Caki2 (cell line): ENCODE data around the gene CACNA1G. TPM values are rescaled to one million over a fixed set of nuclear protein-coding genes. Genes with fewer than 3 reads are reported as not detected.
A peak's percentile ranks its signal among the peaks of the same experiment; 100 is the strongest.

ENCODE experiments used
- DNase-seq: peaks from one replicate; pipeline ENCODE4 v3.0.0-alpha.2; 2015; ENCODE audit warnings: low read depth
- in situ Hi-C: cut with HindIII; loops from 2 replicates; pipeline ENCODE4 v1.10.0; 2016; ENCODE audit warnings: low sequenced_read_pairs, low pct_unique_long_range_greater_than_20kb, mixed read lengths
- total RNA-seq: library from RNA; depleted of rRNA; stranded (reverse); fragments of >200 nt; shearing (Covaris generic); gene quantifications from 2 replicates; pipeline ENCODE4 v1.2.3, GENCODE V29; 2014; ENCODE audit warnings: low replicate concordance

The CACNA1G gene
- total RNA-seq, 1 experiment from 2014 or later: 3.3 TPM

DNA sequence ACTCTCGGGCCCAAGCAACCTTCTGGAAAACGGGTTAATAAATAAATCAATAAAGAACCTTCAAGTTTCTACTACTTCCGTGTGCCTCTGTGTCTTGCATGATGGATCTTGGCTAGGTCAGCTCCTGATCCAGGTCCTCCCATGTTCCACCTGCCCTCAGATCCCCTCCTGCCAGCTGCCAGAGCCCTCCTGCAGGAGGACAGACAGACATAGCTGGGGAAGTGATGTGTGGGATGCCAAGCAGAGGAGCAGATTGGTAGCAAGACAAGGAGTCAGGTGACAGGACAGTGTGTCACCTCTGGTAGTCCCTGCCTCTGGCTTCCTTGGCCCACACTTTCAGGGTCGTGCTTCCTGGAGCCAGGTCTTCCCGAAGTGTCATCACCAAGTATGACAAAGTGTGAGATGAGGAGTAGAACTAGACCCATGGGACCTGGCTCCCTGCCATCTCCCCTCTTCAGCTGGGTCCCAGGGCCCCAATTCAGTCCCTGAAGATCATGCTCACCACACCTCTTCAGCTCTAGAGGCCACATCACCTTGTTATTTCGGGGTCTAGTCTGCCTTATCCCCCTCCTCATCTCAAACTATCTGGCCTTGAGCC is 29.0 kb upstream of the CACNA1G start:
- in situ Hi-C loops: no loop called here

GRCh38 chr17:50532452-50533024 is 28.0 kb upstream of the CACNA1G start, which contains the start of gene EPN3:
Gene EPN3, plus strand, starts transcription at chr17:50532735. Its CDS starts 3,822 bp downstream, at chr17:50536557.
- in situ Hi-C loops: no loop called here
- no peak for DNase-seq

More for the DNA sequence above, 29.0 kb upstream of the CACNA1G start:
- DNase-seq: no peak

DNA sequence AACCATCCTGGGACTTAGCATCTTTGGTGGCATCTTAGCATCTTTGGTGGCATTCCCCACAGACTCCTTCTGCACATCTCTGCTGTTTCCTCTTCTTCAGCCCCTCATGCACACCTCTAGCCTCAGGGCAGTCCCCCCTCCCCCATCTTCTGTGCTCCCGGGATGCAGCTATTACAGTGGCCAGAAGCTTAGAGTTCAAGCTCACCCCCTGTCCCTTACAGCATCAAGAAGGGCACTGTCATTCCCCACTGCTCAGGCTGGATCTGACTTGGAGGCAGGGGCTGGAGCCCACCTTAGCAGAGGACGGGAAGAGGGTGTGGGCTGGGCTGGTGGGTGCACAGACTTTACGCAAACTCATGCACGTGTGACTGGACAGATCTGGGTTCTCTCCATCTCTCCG is 27.3 kb upstream of the CACNA1G start:
- no peak for DNase-seq
- in situ Hi-C loops: no loop called here

GRCh38 chr17:50533720-50534148 is 26.8 kb upstream of the CACNA1G start:
- no peak for DNase-seq
- in situ Hi-C loops: no loop called here

DNA sequence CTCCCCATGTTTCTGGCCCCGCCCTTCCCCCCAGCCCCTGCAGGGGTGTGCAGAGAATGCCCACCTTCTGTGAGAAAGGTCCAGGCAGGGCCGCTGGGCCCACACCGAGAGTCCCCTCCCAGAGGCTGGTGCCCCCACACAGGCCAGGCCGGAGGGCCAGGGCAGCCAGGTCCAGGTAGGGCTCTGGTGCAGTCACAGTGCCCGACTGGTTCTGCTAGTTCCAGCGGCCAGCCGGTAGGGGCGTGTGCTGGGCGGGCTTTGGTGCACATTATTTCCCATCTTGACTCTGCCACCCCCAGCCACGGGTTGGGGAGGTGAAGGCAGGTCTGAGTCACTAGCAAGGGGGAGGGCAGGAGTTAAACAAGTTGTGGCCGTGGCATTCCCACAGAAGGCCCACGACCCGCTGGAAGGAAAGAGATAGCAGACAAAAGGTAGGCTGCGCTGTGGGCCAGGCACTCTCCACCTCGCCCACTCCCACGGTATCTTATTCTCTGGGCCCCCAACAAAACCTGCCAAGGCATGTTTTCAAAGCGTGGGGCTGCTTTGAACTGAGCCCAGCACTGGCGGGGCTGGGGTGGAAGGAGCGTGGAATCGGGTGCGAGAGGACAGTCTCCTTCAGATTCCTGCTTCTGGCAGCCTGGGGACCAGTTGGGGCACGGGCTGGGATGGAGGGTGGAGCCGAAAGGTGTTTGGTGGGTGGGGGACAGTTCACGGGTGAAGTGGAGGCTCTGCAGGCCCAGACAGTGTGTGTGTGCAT is 26.1 kb upstream of the CACNA1G start:
- in situ Hi-C loops: no loop called here
- DNase-seq: peak; percentile 34

GRCh38 chr17:50534979-50535326 is 25.6 kb upstream of the CACNA1G start:
- in situ Hi-C loops: no loop called here

GRCh38 chr17:50535407-50535806 is 25.1 kb upstream of the CACNA1G start:
- DNase-seq: no peak
- in situ Hi-C loops: no loop called here

More at GRCh38 chr17:50534979-50535326, 25.6 kb upstream of the CACNA1G start:
- no peak for DNase-seq

- no peak for DNase-seq
- in situ Hi-C loops: no loop called here
These were observed 23.6 kb upstream of the CACNA1G start for GRCh38 chr17:50536683-50537646.

DNA sequence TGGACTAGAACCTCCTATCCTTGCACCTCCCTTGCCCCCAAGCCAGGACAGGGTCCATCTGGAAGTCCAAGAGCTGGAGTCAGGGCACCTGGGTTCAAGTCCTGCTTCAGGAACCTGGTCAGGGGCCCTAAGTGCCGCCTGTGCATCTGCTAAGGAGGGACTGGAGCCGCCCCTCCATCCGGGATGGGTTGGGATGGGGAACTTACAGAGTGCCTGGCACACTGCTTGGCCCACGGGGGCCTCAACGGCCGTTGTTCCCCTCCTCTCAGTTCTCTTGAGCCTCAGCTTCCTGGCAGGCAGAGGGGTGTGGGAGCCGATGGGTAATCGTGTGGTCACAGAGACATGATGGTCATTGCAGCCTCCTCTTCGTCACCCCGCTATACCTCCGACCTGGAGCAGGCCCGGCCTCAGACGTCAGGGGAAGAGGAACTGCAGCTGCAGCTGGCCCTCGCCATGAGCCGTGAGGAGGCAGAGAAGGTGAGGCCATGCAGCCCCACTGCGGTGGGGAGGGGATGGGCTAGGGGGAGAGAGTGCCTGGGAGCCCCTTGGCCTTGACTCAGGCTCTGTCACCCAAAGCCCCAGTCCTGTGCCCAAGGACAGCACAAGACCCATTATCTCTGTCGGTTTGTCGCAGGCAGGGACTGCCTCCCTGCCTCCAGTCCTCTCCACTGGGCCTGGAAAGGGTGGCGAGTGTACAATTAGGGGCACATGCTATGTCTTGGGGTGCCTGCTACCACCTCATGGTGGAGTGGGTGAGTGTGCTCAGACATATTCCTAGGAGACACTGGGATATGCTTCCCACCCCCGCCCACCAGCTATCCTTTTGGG is 22.6 kb upstream of the CACNA1G start:
- DNase-seq: no peak
- in situ Hi-C loops: no loop called here

DNA sequence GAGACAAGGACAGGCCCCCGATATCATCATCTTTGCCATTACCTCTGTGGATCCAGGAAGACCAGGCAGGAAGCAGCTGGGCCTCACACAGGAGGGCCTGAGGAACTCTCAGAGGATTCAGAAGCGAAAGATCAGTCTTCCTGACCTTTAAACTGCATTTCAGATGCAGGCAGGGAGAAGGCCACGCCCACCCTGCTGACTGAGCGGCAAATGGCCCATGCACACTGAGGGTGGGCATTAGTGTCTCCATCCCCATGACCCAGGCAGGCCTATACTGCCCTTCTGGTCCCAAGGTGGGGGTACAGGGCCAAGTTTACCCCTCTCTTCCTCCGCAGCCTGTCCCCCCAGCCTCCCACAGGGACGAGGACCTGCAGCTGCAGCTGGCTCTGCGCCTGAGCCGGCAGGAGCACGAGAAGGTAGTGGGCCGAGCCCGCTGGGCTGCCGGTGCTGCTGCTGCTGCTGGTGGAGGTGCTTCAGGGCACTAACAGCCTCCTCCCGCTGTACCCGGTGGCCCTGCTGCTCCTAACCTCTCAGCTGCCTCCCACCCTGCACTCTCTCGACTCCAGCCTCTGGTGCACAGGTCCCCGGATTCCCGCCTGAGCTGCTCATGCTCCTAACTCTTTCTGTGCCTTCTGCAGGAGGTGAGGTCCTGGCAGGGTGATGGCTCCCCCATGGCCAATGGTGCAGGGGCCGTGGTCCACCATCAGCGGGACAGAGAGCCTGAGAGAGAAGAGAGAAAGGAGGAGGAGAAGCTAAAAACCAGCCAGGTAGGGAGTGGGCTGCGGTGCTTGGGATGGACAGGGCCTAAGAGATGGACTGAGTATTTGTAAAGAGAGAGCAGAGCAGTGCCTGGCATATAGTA is 21.7 kb upstream of the CACNA1G start:
- in situ Hi-C loops: no loop called here

DNA sequence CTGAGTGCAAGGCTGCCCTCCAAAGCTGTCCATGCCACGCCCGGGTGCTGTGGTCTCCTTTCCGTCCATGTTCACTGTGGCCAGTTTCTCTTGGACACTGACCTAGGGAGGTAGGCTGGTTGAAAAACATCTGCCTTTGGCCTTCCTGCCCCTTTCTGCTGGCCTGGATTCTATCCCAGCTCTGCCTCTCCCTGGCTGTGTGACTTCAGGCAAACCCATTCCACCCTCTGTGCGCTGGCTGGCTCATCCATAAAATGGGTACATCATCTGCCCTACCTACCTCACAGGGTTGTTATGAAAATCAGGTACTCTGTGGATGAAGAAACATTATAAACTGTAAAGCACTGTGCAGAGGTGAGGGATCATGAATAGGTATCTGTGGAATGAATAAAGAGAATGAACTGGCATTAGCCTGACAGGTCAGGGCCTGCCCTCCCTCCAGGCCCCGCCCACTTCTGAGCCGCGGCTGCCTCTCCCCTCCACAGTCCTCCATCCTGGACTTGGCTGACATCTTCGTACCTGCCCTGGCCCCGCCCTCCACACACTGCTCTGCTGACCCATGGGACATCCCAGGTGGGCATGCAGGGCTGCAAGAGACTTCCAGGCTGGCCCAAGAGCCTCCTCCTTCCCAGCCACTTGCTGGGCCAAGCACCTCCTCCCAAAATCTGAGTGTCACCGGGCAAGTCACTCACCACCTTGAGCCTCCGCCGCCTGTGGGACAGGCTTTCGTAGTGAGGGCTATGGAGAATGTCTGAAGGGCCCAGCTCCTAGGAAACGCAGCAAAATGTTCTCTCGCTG is 20.6 kb upstream of the CACNA1G start:
- in situ Hi-C loops: no loop called here
- DNase-seq: peak; percentile 39

More for the DNA sequence above, 21.7 kb upstream of the CACNA1G start:
- no peak for DNase-seq

DNA sequence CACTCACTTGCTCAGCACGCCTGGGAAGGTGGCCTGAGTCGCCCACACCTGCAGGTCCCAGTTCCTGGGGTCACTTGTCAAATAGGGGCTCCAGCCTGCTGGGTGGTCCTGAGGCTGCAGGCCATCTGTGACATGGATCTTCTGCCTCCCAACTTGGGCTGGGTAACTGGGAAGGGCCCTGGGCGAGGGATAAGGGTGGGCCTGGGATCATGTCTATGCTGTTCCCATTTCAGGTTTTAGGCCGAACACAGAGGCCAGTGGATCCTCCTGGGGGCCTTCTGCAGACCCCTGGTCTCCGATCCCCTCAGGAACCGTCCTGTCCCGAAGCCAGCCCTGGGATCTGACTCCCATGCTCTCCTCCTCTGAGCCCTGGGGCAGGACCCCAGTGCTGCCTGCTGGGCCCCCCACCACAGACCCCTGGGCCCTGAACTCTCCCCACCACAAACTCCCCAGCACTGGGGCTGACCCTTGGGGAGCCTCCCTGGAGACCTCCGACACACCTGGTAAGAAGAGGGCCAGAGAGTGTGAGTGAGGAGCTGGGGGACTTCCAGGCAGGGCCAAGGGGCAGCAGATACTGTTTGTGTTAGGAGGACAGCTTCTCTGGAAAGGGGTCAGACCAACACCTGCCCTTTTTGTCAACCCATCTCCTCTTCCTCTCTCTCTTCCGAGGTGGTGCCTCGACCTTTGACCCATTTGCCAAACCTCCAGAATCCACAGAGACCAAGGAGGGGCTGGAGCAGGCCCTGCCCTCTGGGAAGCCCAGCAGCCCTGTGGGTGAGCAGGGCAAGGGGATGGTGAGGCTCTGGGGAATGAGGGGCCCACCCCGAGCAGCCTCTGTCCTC is 19.7 kb upstream of the CACNA1G start:
- in situ Hi-C loops: no loop called here

DNA sequence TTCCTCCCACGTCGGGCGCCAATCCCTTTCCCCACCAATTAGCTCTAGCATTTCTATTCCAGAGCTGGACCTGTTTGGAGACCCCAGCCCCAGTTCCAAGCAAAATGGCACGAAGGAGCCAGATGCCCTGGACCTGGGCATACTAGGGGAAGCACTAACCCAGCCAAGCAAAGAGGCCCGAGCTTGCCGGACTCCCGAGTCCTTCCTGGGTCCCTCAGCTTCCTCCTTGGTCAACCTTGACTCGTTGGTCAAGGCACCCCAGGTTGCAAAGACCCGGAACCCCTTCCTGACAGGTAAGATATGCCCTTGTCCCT is 19.2 kb upstream of the CACNA1G start:
- no peak for DNase-seq
- in situ Hi-C loops: no loop called here

More for the DNA sequence above, 19.7 kb upstream of the CACNA1G start:
- DNase-seq: no peak

GRCh38 chr17:50541716-50542688 is 18.5 kb upstream of the CACNA1G start:
- peak; percentile 82 for DNase-seq
- in situ Hi-C loops: no loop called here
